HG03521 (cell line): ENCODE data around the gene SLC2A4RG.

Source experiments
- ATAC-seq: cut with Tn5 transposase; IDR thresholded peaks from one replicate; pipeline ENCODE4 v1.9.1; 2021; ENCODE audit warnings: mild to moderate bottlenecking, moderate library complexity; ENCODE audit not compliant: unreplicated experiment

The SLC2A4RG gene

GRCh38 chr20:63752411-63753101, 13.0 kb downstream of the SLC2A4RG start:
- ATAC-seq = no peak

DNA sequence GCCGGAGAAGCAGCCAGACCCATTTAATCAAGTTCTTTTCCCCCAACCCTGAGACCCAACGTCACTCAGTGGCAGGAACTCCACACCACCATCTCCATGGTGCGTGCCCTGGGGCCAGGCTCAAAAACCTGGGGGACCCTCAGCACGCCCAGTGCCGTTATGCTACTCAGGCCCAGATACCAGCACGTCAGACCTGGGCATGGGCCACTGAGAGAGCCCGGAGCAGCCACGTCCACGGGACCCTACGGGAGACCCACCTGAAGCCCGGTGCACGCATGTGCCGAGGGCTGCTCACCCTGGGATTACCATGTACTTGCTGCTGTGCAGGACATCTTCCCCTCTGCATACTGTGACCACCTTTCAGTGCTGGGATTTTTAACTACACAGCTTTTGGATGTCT, 13.8 kb downstream of the SLC2A4RG start:
- ATAC-seq = no peak

- ATAC-seq = no peak
Observed at GRCh38 chr20:63754008-63754407, 14.4 kb downstream of the SLC2A4RG start.

DNA sequence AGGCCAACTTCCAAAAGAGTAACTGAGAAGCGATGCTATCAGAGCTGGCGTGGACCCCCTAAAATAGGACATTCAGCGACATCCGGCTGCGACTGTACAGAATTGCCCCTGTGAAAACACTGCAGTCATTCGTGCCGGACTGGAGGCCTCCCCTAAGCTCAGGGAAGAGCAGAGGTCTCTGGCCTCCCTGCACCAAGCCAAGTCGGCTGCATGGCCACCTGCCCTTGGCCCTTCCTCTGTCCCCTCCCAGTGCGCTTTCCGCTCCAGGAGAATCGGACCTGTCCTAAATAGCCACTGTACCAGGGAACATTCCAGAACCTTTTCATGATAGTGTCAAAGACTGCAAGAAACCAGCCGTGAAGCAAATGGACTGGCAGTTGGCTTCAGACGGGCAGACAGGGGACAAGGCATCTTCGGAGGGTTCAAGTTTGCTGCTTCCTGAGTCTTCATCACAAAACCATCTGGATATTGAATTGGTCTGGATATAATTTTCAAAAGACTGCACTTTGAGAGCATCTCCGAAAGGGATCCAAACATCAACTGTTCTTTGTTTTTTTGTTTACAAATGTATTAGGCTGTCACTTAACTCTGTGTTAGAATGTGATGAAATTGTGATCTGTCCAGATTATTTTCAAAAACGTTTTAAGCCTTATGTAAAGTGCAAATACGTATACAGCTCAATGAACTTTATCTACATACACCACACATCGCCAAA, 16.5 kb downstream of the SLC2A4RG start:
- ATAC-seq = no peak

- ATAC-seq = no peak
Observed at GRCh38 chr20:63756648-63756991, 17.0 kb downstream of the SLC2A4RG start.

GRCh38 chr20:63758152-63758551, 18.6 kb downstream of the SLC2A4RG start:
- ATAC-seq = no peak

- ATAC-seq = no peak
Observed at GRCh38 chr20:63759377-63759901, 19.9 kb downstream of the SLC2A4RG start.

- no peak for ATAC-seq
Observed at GRCh38 chr20:63765082-63765873, 25.7 kb downstream of the SLC2A4RG start.

- no peak for ATAC-seq
Observed at GRCh38 chr20:63765902-63766301, 26.3 kb downstream of the SLC2A4RG start.

DNA sequence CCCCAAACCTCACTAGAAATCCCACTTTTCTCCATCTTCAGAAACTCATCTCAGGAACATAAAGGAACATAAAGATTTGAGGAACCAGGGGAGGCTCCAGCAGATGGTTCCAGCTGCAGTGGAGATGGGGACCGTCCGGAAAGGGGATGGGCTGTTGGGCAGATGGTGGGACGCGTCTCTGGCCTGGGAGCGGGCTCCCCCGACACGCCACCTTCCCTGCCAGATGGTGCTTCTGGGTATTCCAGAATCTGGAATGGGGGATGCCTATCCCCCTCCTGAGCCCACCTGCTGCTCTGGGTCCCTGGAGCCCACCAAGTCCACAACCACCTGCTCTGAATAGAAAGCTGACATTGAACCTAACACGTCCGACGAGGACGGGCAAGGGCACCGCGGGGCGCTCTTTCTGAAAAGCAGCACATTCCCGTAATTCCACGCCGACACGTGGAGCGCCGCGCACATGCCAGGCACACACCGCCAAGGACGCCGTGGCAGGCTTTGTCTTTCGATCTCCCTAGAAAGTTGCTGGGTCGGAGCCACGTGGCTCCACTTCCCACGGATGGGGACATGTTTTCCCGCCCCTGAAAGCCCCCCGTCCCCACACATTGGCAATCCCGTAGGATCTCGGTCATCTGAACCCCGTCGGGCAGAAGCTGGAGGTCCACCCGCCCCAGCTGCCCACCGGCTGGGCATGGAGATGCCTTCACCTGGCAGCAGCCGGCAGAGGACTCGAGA, 27.3 kb downstream of the SLC2A4RG start:
- ATAC-seq = no peak

GRCh38 chr20:63767456-63767855, 27.9 kb downstream of the SLC2A4RG start:
- ATAC-seq = no peak

- ATAC-seq = no peak
Observed at GRCh38 chr20:63767886-63768285, 28.3 kb downstream of the SLC2A4RG start.

DNA sequence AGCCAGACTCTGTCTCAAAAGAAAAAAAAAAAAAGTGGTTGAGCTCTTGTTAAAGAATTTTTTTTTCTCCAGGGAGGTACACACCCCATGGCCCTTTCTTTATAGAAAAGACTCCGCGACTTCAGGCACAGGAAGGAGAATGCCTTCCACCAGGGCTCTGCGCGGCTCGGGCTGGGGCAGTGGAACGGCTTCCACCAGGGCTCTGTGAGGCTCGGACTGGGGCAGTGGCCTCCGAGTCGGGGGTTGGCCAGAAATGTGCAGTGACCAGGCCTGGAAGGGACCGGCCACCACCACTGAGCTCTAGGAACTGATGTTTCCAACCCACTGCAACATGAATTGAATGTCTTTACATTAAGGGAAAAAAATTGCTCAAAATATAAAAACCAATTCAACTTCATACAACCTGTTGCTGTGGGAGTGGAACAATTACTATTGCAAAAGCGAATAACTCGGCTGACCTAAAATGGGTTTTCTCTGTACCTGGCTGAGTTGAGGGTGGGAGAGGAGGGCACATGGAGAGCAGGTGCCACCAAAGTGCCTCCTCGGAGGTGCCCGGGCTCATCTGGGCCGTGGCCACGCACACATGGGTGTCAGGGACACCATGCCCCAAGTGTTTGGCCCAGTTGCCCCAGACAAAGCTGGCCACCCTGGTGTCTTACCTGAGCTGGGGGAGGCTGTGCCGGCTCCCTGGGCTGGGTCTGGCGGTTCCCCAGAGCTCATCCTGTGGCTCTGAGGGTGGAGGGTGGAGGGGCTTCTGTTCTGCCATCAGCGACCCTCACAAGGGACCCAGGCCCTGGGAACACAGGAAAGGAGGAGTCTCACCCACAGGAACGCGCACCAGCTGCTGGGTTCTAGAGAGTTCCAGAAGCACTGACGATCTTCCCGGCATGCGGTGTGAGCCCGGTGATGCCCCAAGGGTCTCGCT, 29.3 kb downstream of the SLC2A4RG start:
- no peak for ATAC-seq

DNA sequence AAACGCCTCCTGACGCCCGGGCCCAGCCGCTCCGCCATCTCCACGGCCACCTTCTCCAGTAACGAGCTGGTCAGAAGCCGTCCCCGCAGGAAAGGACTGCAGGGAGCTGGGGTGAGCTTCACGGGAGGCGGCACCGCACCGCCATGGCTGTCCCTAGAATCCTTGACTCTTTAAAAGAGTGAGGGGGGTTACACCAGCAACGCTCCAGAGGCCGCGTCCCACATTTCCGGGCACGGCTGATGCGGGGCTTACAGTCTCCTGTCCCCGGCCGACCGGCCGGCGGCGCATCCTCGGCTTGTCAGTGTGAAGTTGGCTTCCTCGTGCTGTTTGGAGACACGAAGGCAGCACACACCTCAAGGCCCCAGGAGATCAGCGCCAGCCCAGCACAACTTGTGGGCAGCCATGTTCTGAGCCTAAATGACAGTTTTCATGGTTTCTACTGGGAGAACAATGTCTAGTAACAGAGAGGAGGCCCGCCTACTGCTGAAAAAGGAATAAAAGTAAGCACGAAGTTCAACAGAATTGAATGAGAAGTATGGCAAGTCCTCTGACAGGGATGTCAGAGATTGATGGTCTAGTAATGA, 30.4 kb downstream of the SLC2A4RG start:
- ATAC-seq = no peak

DNA sequence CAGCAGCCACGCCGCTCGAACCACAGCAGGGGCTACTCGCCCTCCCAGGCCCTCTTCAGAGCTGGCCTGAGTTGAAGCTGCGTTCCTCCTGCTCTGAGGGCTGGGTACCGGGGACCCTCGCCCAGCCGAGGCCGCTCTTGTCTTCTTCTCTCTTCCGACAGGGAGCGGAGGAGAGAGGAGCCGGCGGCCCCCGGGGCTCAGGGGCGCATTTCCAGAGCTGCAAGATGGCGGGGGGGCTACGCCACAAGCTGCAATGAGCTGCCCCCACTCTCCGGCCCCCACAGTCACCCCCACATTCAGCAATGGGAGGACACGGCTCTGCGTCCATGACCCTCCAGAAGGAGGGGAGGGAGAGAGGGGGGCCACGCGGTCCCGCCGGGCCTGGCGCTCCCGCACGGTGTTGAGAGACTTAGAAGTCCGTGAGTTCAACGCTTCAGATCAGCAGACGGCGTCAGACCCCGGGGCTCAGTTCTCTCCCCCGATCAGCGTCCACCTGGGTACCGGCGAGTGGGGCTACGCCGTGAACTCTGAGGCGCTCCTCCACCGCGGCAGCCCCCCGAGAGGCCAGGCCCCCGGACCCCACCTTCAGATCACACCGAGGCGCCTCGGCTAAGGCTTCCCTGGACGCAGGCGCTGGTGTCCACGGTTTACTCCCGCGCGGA, 31.6 kb downstream of the SLC2A4RG start:
- no peak for ATAC-seq

GRCh38 chr20:63772781-63773518, 33.4 kb downstream of the SLC2A4RG start:
- ATAC-seq = no peak

GRCh38 chr20:63773571-63774241, 34.1 kb downstream of the SLC2A4RG start:
- ATAC-seq = no peak

- no peak for ATAC-seq
Observed at GRCh38 chr20:63774306-63774705, 34.7 kb downstream of the SLC2A4RG start.
